Liver (tissue), 9 donors: ENCODE results near the gene VPS37B. TPM values are rescaled to one million over a fixed set of nuclear protein-coding genes. Genes with fewer than 3 reads are reported as not detected.

Experiments
- DNase-seq: peaks from one replicate; pipeline ENCODE4 v3.0.0-alpha.2; 2017; ENCODE audit warnings: low spot score
- H3K27ac ChIP-seq, 2 donors: one replicate each; pipeline ENCODE4 v1.7.0; 2013; ENCODE audit warnings: inconsistent platforms in 2 of 2, low read length in 2 of 2, control low read depth in 1 of 2, low read depth in 1 of 2, mild to moderate bottlenecking in 1 of 2
- H3K27me3 ChIP-seq, 4 donors: one replicate each; pipeline versions ENCODE4 v1.6.1 to v1.7.0; 2013; ENCODE audit warnings: low read length in 3 of 4, inconsistent platforms in 1 of 4, mild to moderate bottlenecking in 1 of 4, moderate library complexity in 1 of 4; ENCODE audit not compliant: control insufficient read depth in 4 of 4, insufficient read depth in 4 of 4
- H3K36me3 ChIP-seq, 4 donors: one replicate each; pipeline versions ENCODE4 v1.6.1 to v1.7.0; 2013; ENCODE audit warnings: low read length in 3 of 4, mild to moderate bottlenecking in 3 of 4, low read depth in 1 of 4, moderate library complexity in 1 of 4; ENCODE audit not compliant: control insufficient read depth in 4 of 4, insufficient read depth in 3 of 4
- H3K4me1 ChIP-seq, 4 donors: one replicate each; pipeline versions ENCODE4 v1.6.1 to v1.7.0; 2013; ENCODE audit warnings: low read length in 3 of 4, mild to moderate bottlenecking in 3 of 4, moderate library complexity in 1 of 4; ENCODE audit not compliant: control insufficient read depth in 4 of 4, insufficient read depth in 4 of 4
- H3K4me3 ChIP-seq, 3 donors: one replicate each; pipeline versions ENCODE4 v1.6.1 to v1.7.0; 2013; ENCODE audit warnings: low read length in 3 of 3, control low read depth in 1 of 3, low read depth in 1 of 3, mild to moderate bottlenecking in 1 of 3
- H3K9ac ChIP-seq, 2 donors: one replicate each; pipeline ENCODE4 v1.7.0; 2013; ENCODE audit warnings: low read length in 2 of 2, mild to moderate bottlenecking in 2 of 2, moderate library complexity in 2 of 2, control low read depth in 1 of 2, low read depth in 1 of 2
- H3K9me3 ChIP-seq, 4 donors: one replicate each; pipeline versions ENCODE4 v1.6.1 to v1.7.0; 2013; ENCODE audit warnings: low read length in 3 of 4; ENCODE audit not compliant: control insufficient read depth in 4 of 4
- FOXA1 ChIP-seq: IDR thresholded peaks from 2 replicates; pipeline ENCODE4 v1.6.1; 2016; ENCODE audit warnings: antibody characterized with exemption
- GABPA ChIP-seq, 2 donors: IDR thresholded peaks in 1 of 2; conservative IDR thresholded peaks in 1 of 2; 2 replicates each; pipeline ENCODE4 v1.6.1; 2016; ENCODE audit warnings: antibody characterized with exemption in 2 of 2, mild to moderate bottlenecking in 1 of 2, moderate library complexity in 1 of 2
- NR2F2 ChIP-seq: IDR thresholded peaks from 2 replicates; pipeline ENCODE4 v1.6.1; 2016; ENCODE audit warnings: antibody characterized with exemption
- RXRA ChIP-seq, 2 donors: IDR thresholded peaks; 2 replicates each; pipeline ENCODE4 v1.6.1; 2017 to 2018; ENCODE audit warnings: antibody characterized with exemption in 2 of 2, mild to moderate bottlenecking in 1 of 2
- SP1 ChIP-seq: IDR thresholded peaks from 2 replicates; pipeline ENCODE4 v1.6.1; 2018; ENCODE audit warnings: antibody characterized with exemption, mild to moderate bottlenecking
- WGBS: extraction: QIAGEN DNeasy Blood & Tissue Kit; methylation state at CpG from one replicate; pipeline ENCODE4 v1.1.7; 2013; 5-methylcytosine and 5-hydroxymethylcytosine counted together
- polyA plus RNA-seq, 2 donors: library from polyadenylated mRNA; stranded (reverse) in 1 of 2; unstranded in 1 of 2; fragments of 200-250 nt in 1 of 2; fragments of >200 nt in 1 of 2; fragmentation: Nextera tagmentation in 1 of 2; extraction: Ambion mirVana in 1 of 2; gene quantifications; one replicate each; pipeline versions ENCODE4 v1.2.1 to v1.2.3, GENCODE V29; 2013 to 2015
- total RNA-seq, 2 donors: library from RNA; depleted of rRNA; stranded (reverse); fragments of >200 nt; gene quantifications; one replicate each; pipeline ENCODE4 v1.2.3, GENCODE V29; 2014
- TF ChIP-seq, protein P1 (sequence below): IDR thresholded peaks from 2 replicates; pipeline ENCODE4 v1.6.1; 2016; ENCODE audit warnings: antibody characterized with exemption
- TF ChIP-seq, protein P2 (sequence below): IDR thresholded peaks from 2 replicates; pipeline ENCODE4 v1.6.1; 2016; ENCODE audit warnings: antibody characterized with exemption, mild to moderate bottlenecking
- TF ChIP-seq, protein P3 (sequence below): IDR thresholded peaks from 2 replicates; pipeline ENCODE4 v1.6.1; 2016; ENCODE audit warnings: antibody characterized with exemption
- donor health status: healthy.
- donor health status: healthy.
- donor health status: healthy.
- donor health status: healthy.
- donor health status: healthy.

Gene VPS37B
- total and polyA plus RNA-seq, 4 donors = 2.3 to 6.8 (median 3.8) TPM

DNA sequence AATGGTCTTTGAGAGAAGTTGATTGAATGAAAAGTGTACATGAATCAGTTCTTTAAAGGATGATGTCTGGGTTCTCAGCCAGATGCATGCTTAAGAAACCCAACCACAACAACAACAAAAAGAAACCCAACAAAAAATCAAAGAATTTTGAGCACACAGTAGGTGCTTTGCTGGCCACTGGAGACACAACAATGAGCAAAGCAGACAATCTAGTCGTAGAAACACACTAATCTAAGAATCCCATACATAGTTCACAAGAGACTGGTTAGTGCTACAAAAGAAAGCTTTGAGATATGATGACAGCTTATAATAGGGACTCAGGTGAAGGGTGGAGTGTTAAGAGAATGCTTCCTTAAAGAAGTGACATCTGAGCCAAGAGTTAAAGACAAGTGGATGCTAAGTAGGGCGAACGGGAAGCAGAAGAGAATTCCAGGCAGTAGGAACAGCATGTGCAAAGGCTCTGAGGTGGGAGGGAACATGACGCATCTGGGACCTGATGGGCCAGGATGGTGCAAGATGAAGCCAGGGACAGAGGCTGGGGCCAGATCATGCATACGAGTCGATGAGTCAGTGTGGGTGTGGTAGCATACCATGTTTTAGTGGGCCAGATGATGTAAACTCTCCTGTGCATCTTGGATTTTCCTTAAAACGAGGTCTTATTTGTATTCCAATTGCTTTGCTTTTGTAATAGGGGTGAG, 65.3 kb downstream of the VPS37B start:
- H3K4me3 ChIP-seq = no peak overlapping the region
- no peaks in the 10 kb centered on the region for H3K36me3 ChIP-seq
- no peak for DNase-seq
- peaks cover 0 to 19% (median 15%) of the 10 kb centered on the region in 4 donors for H3K4me1 ChIP-seq
- 77% methylated on average over 7 of the region's 7 CpGs for WGBS
- H3K9me3 ChIP-seq = no peaks in the 10 kb centered on the region
- TF ChIP-seq, protein P1, sequence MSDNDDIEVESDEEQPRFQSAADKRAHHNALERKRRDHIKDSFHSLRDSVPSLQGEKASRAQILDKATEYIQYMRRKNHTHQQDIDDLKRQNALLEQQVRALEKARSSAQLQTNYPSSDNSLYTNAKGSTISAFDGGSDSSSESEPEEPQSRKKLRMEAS = no peak
- no peak for TF ChIP-seq SP1
- TF ChIP-seq, protein P2, sequence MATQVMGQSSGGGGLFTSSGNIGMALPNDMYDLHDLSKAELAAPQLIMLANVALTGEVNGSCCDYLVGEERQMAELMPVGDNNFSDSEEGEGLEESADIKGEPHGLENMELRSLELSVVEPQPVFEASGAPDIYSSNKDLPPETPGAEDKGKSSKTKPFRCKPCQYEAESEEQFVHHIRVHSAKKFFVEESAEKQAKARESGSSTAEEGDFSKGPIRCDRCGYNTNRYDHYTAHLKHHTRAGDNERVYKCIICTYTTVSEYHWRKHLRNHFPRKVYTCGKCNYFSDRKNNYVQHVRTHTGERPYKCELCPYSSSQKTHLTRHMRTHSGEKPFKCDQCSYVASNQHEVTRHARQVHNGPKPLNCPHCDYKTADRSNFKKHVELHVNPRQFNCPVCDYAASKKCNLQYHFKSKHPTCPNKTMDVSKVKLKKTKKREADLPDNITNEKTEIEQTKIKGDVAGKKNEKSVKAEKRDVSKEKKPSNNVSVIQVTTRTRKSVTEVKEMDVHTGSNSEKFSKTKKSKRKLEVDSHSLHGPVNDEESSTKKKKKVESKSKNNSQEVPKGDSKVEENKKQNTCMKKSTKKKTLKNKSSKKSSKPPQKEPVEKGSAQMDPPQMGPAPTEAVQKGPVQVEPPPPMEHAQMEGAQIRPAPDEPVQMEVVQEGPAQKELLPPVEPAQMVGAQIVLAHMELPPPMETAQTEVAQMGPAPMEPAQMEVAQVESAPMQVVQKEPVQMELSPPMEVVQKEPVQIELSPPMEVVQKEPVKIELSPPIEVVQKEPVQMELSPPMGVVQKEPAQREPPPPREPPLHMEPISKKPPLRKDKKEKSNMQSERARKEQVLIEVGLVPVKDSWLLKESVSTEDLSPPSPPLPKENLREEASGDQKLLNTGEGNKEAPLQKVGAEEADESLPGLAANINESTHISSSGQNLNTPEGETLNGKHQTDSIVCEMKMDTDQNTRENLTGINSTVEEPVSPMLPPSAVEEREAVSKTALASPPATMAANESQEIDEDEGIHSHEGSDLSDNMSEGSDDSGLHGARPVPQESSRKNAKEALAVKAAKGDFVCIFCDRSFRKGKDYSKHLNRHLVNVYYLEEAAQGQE = no peak
- no peaks in the 10 kb centered on the region for H3K27me3 ChIP-seq
- no peak overlapping the region for H3K27ac ChIP-seq
- H3K9ac ChIP-seq = no peak overlapping the region

DNA sequence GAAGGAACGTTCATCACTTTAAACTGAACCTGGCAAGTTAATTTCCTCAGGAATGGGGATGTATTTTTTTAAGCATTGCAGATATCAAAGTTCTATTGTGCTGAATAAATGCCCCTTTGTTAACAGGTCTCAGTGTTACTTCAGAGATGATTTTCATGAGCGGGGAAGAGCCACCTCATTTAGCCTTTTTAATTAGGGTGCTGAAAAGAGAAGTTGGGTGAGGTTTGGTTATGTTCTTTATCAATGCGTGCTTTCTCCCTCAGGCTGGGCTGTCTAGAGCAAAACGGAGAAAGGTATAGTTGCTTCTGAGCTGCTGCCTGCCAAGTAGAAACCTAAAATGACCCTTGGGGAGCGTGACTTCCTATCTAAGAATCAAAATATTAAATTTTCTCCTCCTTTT, 68.7 kb downstream of the VPS37B start:
- Histone ChIP-seq H3K27me3 (no peaks in the 10 kb centered on the region), H3K4me3 (no peak overlapping the region), H3K9me3 (no peaks in the 10 kb centered on the region), H3K36me3 (no peaks in the 10 kb centered on the region), H3K27ac (no peak overlapping the region), H3K9ac (no peak overlapping the region), H3K4me1 (peaks cover 0 to 10% (median 7%) of the 10 kb centered on the region in 4 donors)
- 41% methylated on average over 5 of the region's 5 CpGs for WGBS
- no peak for DNase-seq
- no peak for TF ChIP-seq GABPA (IDR thresholded peaks at IDR 0.05 in 1 of 2, conservative IDR thresholded peaks at IDR 0.05 in 1 of 2)
- TF ChIP-seq RXRA (IDR thresholded peaks at IDR 0.05) = no peak
- no peak for TF ChIP-seq FOXA1
- TF ChIP-seq NR2F2 = no peak
- TF ChIP-seq, protein P1 = no peak
- TF ChIP-seq, protein P3, sequence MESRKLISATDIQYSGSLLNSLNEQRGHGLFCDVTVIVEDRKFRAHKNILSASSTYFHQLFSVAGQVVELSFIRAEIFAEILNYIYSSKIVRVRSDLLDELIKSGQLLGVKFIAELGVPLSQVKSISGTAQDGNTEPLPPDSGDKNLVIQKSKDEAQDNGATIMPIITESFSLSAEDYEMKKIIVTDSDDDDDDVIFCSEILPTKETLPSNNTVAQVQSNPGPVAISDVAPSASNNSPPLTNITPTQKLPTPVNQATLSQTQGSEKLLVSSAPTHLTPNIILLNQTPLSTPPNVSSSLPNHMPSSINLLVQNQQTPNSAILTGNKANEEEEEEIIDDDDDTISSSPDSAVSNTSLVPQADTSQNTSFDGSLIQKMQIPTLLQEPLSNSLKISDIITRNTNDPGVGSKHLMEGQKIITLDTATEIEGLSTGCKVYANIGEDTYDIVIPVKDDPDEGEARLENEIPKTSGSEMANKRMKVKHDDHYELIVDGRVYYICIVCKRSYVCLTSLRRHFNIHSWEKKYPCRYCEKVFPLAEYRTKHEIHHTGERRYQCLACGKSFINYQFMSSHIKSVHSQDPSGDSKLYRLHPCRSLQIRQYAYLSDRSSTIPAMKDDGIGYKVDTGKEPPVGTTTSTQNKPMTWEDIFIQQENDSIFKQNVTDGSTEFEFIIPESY = no peak
